ENCODE results near the gene POC1B. TPM values are rescaled to one million over a fixed set of nuclear protein-coding genes. Genes with fewer than 3 reads are reported as not detected.

Gene POC1B
- total and polyA plus RNA-seq, 8 donors, result 3.4 to 15.5 (median 6.2) TPM

GRCh38 chr12:89559753-89560152 is 33.9 kb upstream of the POC1B start:
- H3K4me1 ChIP-seq, result no peaks in the 10 kb centered on the region
- WGBS, 2 donors, result 75 to 78% methylated on average over 10 of the region's 10 CpGs
- FAIRE-seq (no peak), ATAC-seq (no peak), DNase-seq (no peak)
- TF ChIP-seq, protein P1, sequence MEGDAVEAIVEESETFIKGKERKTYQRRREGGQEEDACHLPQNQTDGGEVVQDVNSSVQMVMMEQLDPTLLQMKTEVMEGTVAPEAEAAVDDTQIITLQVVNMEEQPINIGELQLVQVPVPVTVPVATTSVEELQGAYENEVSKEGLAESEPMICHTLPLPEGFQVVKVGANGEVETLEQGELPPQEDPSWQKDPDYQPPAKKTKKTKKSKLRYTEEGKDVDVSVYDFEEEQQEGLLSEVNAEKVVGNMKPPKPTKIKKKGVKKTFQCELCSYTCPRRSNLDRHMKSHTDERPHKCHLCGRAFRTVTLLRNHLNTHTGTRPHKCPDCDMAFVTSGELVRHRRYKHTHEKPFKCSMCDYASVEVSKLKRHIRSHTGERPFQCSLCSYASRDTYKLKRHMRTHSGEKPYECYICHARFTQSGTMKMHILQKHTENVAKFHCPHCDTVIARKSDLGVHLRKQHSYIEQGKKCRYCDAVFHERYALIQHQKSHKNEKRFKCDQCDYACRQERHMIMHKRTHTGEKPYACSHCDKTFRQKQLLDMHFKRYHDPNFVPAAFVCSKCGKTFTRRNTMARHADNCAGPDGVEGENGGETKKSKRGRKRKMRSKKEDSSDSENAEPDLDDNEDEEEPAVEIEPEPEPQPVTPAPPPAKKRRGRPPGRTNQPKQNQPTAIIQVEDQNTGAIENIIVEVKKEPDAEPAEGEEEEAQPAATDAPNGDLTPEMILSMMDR (IDR thresholded peaks at IDR 0.05), result no peak
- H3K27ac ChIP-seq, result no peak overlapping the region
- no peak overlapping the region for H3K4me3 ChIP-seq
- H3K36me3 ChIP-seq, result no peaks in the 10 kb centered on the region
- no peaks in the 10 kb centered on the region for H3K27me3 ChIP-seq
- no peaks in the 10 kb centered on the region for H3K9me3 ChIP-seq
- intact Hi-C loops (cut with DNase I), result no loop called here

GRCh38 chr12:89556976-89557375 is 31.1 kb upstream of the POC1B start:
- TF ChIP-seq, protein P1 (IDR thresholded peaks at IDR 0.05), result no peak
- no peaks in the 10 kb centered on the region for H3K27me3 ChIP-seq
- DNase-seq (no peak), FAIRE-seq (no peak), ATAC-seq (peak in 1 of 4 donors; percentile 12)
- intact Hi-C loops (cut with DNase I), result no loop called here
- H3K4me3 ChIP-seq, result no peak overlapping the region
- no peaks in the 10 kb centered on the region for H3K4me1 ChIP-seq
- H3K27ac ChIP-seq, result no peak overlapping the region
- no peaks in the 10 kb centered on the region for H3K36me3 ChIP-seq
- WGBS, 2 donors, result 59 to 60% methylated on average over 2 of the region's 2 CpGs
- no peaks in the 10 kb centered on the region for H3K9me3 ChIP-seq

- no peaks in the 10 kb centered on the region for H3K27me3 ChIP-seq
- intact Hi-C loops (cut with DNase I), result no loop called here
- ATAC-seq (no peak), DNase-seq (no peak), FAIRE-seq (no peak)
- H3K36me3 ChIP-seq, result no peaks in the 10 kb centered on the region
- no peaks in the 10 kb centered on the region for H3K4me1 ChIP-seq
- H3K4me3 ChIP-seq, result no peak overlapping the region
- TF ChIP-seq, protein P1 (IDR thresholded peaks at IDR 0.05), result no peak
- no peaks in the 10 kb centered on the region for H3K9me3 ChIP-seq
- no peak overlapping the region for H3K27ac ChIP-seq
- WGBS, 2 donors, result 17 to 22% methylated on average over 1 of the region's 1 CpG
These were observed 26.5 kb upstream of the POC1B start for GRCh38 chr12:89552376-89552775.

- Histone ChIP-seq H3K4me1 (no peaks in the 10 kb centered on the region), H3K4me3 (no peak overlapping the region), H3K27me3 (no peaks in the 10 kb centered on the region), H3K27ac (no peak overlapping the region), H3K36me3 (no peaks in the 10 kb centered on the region), H3K9me3 (no peaks in the 10 kb centered on the region)
- no peak for FAIRE-seq
- intact Hi-C loops (cut with DNase I), result no loop called here
- TF ChIP-seq, protein P1 (IDR thresholded peaks at IDR 0.05), result no peak
- no peak for DNase-seq
- 91 to 94% methylated on average over 2 of the region's 2 CpGs for WGBS, 2 donors
- no peak for ATAC-seq
These were observed 25.9 kb upstream of the POC1B start for GRCh38 chr12:89551747-89552146.

DNA sequence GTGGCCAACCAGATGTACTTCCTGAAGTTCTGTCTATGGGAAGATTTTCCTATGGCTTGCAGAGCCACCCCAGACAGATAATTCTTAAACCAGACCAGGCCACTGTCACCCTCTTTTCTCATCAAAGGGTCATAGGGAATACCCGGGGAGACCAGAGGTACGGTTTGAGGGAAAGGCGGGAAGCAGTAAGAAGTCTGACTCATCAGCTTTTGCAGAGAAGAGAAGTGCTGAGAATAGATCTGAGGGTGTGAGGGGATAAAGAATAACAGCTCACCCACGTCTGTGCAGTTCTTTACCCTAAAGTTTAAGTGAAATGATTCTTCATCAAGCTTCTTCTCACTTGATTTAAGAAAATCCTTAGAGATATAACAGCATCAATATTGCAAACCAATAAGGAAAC is 21.3 kb upstream of the POC1B start:
- intact Hi-C loops (cut with DNase I), result no loop called here
- no peak overlapping the region for H3K4me3 ChIP-seq
- no peak overlapping the region for H3K27ac ChIP-seq
- TF ChIP-seq, protein P1 (IDR thresholded peaks at IDR 0.05), result no peak
- H3K36me3 ChIP-seq, result no peaks in the 10 kb centered on the region
- ATAC-seq, result no peak
- no peaks in the 10 kb centered on the region for H3K27me3 ChIP-seq
- DNase-seq, result no peak
- no peaks in the 10 kb centered on the region for H3K4me1 ChIP-seq
- 72 to 84% methylated on average over 4 of the region's 4 CpGs for WGBS, 2 donors
- FAIRE-seq, result no peak
- no peaks in the 10 kb centered on the region for H3K9me3 ChIP-seq
